HG03139 (cell line): ENCODE measurements around the gene HIGD1B.
"Not testable (repeated sequence)": the region's sequence is repeated elsewhere in the genome, so short reads cannot be mapped to it uniquely, and the experiment has no call there.

Experiments used
- ATAC-seq: cut with Tn5 transposase; IDR thresholded peaks from one replicate; pipeline ENCODE4 v1.9.1; 2021; ENCODE audit not compliant: unreplicated experiment

HIGD1B gene

GRCh38 chr17:44847586-44847985 is at the start of gene HIGD1B:
HIGD1B (plus strand) TSS chr17:44847883; CDS start chr17:44848153, 270 bp downstream.
- ATAC-seq, result no peak

GRCh38 chr17:44798356-44798755 is 49.3 kb upstream of the HIGD1B start:
- no peak for ATAC-seq

GRCh38 chr17:44801880-44802279 is 45.8 kb upstream of the HIGD1B start:
- ATAC-seq, result no peak

GRCh38 chr17:44804302-44805089 is 43.2 kb upstream of the HIGD1B start:
- no peak for ATAC-seq

GRCh38 chr17:44807093-44807816 is 40.4 kb upstream of the HIGD1B start:
- ATAC-seq, result no peak

GRCh38 chr17:44807817-44808155 is 39.9 kb upstream of the HIGD1B start:
- ATAC-seq, result no peak

GRCh38 chr17:44808156-44808555 is 39.5 kb upstream of the HIGD1B start:
- no peak for ATAC-seq

- ATAC-seq, result not testable (repeated sequence)
Observed at GRCh38 chr17:44808656-44809388, 38.9 kb upstream of the HIGD1B start.

- ATAC-seq, result no peak
Observed at GRCh38 chr17:44812263-44812662, 35.4 kb upstream of the HIGD1B start.

GRCh38 chr17:44818508-44818907 is 29.2 kb upstream of the HIGD1B start:
- ATAC-seq, result not testable (repeated sequence)

GRCh38 chr17:44820631-44821212 is 27.0 kb upstream of the HIGD1B start:
- no peak for ATAC-seq

GRCh38 chr17:44825236-44825635 is 22.4 kb upstream of the HIGD1B start:
- ATAC-seq, result not testable (repeated sequence)

- ATAC-seq, result no peak
Observed at GRCh38 chr17:44826123-44826790, 21.4 kb upstream of the HIGD1B start.

- no peak for ATAC-seq
Observed at GRCh38 chr17:44827863-44828262, 19.8 kb upstream of the HIGD1B start.

GRCh38 chr17:44828919-44829522 is 18.7 kb upstream of the HIGD1B start:
- no peak for ATAC-seq

- no peak for ATAC-seq
Observed at GRCh38 chr17:44829523-44830358, 17.9 kb upstream of the HIGD1B start, which contains the start of gene GJC1. GJC1 (minus strand) TSS chr17:44830287; CDS start chr17:44805817, 24,470 bp downstream.

GRCh38 chr17:44830359-44831288 is 17.1 kb upstream of the HIGD1B start:
- no peak for ATAC-seq

- no peak for ATAC-seq
Observed at GRCh38 chr17:44831371-44831770, 16.3 kb upstream of the HIGD1B start.
